ENCODE data around the gene HDAC4.

DNA sequence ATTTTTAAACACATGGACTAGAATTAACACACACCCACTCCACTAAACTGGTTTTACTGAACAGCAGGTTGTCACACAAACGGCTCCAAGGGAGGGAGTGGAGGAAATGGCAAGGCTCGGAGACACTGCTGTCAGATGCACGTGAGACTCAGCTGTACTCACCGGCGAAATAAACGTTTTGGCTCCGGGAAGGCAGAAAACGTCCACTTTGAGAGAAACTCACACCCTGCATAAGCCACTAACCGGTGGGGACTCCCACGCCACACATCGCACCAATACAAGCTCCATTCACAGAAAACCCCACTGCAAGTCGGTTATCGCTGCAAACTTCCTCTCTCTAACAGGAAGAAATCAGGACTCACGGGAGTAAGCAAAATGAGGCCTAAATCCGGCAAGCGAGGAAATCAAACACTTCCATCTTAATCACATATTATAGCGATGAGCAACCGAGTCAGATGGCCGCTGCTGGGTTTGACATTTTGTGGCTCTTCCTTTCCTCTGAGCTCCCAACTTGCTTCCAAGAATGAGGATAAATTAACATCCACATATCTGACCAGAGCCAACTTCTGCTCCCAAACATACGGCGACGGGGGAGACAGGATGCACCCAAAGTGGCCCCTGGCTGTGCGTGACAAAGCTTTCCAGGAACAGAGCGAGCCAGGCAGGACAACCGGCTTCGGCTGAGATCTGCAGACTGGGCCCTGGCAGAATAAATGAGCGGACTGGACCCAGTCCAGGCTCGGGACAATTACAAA lies 63.5 kb downstream of the HDAC4 start:
- no peak for TF ChIP-seq POLR2A (IDR thresholded peaks at IDR 0.05)
- TF ChIP-seq, protein P1, sequence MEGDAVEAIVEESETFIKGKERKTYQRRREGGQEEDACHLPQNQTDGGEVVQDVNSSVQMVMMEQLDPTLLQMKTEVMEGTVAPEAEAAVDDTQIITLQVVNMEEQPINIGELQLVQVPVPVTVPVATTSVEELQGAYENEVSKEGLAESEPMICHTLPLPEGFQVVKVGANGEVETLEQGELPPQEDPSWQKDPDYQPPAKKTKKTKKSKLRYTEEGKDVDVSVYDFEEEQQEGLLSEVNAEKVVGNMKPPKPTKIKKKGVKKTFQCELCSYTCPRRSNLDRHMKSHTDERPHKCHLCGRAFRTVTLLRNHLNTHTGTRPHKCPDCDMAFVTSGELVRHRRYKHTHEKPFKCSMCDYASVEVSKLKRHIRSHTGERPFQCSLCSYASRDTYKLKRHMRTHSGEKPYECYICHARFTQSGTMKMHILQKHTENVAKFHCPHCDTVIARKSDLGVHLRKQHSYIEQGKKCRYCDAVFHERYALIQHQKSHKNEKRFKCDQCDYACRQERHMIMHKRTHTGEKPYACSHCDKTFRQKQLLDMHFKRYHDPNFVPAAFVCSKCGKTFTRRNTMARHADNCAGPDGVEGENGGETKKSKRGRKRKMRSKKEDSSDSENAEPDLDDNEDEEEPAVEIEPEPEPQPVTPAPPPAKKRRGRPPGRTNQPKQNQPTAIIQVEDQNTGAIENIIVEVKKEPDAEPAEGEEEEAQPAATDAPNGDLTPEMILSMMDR (IDR thresholded peaks at IDR 0.05) = no peak
